ENCODE results near the gene ASTL.

DNA sequence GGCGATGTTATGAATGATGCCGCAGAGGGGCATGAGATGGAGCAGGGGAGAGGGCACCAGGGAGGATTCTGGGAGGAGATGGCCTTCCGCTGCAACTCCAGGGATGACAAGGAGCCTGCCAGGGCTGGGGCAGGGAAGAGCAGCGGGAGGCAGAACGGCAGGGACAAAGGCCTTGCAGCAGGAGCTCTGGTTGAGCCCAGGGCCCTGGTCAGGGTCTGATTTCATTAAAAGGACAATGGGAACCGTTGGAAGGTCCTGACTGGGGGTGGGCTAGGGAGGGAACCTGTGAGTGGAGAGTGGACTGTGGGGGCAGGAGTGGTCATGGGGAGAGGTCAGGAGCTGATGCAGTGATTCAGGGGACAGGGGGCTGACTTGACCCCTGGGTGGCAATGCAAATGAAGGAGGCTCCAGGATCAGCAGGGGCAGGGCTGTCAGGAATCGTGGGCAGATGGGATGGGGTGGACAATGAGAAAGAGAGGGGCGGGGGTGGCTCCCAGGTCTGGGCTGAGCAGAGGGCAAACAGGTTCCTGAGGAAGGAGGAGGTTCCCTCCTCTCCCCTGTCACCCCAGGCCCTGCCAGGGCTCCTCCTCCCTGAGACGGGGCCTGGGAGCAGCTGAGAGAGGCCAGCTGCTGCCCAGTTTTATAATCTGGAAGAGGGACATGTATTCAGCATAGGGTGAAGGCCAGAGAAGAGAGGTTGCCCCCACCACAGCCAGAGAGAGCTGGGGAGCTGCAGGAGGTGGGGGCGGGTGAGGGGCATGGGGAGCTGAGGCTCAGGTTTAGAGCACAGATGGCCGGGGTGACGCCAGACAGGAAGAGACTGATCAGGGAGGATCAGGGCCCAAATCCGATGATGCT is 14.2 kb upstream of the ASTL start:
- no peak for TF ChIP-seq GLIS3 (CRISPR knock-in tag; IDR thresholded peaks at IDR 0.05)
- TF ChIP-seq ZFP30 (CRISPR knock-in tag; IDR thresholded peaks at IDR 0.05): no peak
- no peak for TF ChIP-seq CSDC2 (CRISPR knock-in tag; IDR thresholded peaks at IDR 0.05)
- TF ChIP-seq, protein P1, sequence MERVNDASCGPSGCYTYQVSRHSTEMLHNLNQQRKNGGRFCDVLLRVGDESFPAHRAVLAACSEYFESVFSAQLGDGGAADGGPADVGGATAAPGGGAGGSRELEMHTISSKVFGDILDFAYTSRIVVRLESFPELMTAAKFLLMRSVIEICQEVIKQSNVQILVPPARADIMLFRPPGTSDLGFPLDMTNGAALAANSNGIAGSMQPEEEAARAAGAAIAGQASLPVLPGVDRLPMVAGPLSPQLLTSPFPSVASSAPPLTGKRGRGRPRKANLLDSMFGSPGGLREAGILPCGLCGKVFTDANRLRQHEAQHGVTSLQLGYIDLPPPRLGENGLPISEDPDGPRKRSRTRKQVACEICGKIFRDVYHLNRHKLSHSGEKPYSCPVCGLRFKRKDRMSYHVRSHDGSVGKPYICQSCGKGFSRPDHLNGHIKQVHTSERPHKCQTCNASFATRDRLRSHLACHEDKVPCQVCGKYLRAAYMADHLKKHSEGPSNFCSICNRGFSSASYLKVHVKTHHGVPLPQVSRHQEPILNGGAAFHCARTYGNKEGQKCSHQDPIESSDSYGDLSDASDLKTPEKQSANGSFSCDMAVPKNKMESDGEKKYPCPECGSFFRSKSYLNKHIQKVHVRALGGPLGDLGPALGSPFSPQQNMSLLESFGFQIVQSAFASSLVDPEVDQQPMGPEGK (CRISPR knock-in tag; IDR thresholded peaks at IDR 0.05; ENCODE audit: borderline replicate concordance): no peak
- no peak for TF ChIP-seq SNAI2 (CRISPR knock-in tag; IDR thresholded peaks at IDR 0.05)
- TF ChIP-seq BACH2 (CRISPR knock-in tag; IDR thresholded peaks at IDR 0.05; ENCODE audit: borderline replicate concordance): no peak
- TF ChIP-seq ZC3H10 (CRISPR knock-in tag; IDR thresholded peaks at IDR 0.05): no peak
- TF ChIP-seq TCF4 (CRISPR knock-in tag; IDR thresholded peaks at IDR 0.05; ENCODE audit: borderline replicate concordance): no peak
